HL-60 (cell line): ENCODE measurements around the gene HES6.

ENCODE experiments used
- DNase-seq, 2 experiments: peaks; one replicate each; pipeline ENCODE4 v3.0.0-alpha.2; 2010 to 2020; ENCODE audit warnings: low read depth in 1 of 2, low spot score in 1 of 2
- H3K27ac ChIP-seq: fragments of 250-450 bp; sonication (Bioruptor Pico); replicated peaks from 2 replicates; pipeline ENCODE4 v1.5.1; 2020; ENCODE audit warnings: mild to moderate bottlenecking, moderate library complexity
- H3K27me3 ChIP-seq: fragments of 250-450 bp; sonication (Bioruptor Pico); 2 replicates; pipeline ENCODE4 v1.5.1; 2021; ENCODE audit warnings: mild to moderate bottlenecking, moderate library complexity; ENCODE audit not compliant: insufficient read depth, poor library complexity, severe bottlenecking
- H3K4me3 ChIP-seq: replicated peaks from 2 replicates; pipeline ENCODE4 v1.5.1; 2011; ENCODE audit warnings: mild to moderate bottlenecking, control low read depth, low read length; ENCODE audit not compliant: insufficient read depth
- GABPA ChIP-seq: IDR thresholded peaks from 2 replicates; pipeline ENCODE4 v1.6.1; 2012; ENCODE audit warnings: low read depth
- POLR2AphosphoS5 ChIP-seq: IDR thresholded peaks from 2 replicates; pipeline ENCODE4 v1.6.1; 2012; ENCODE audit warnings: low read depth
- SPI1 ChIP-seq: IDR thresholded peaks from 2 replicates; pipeline ENCODE4 v1.6.1; 2012; ENCODE audit warnings: low read depth, mild to moderate bottlenecking, borderline replicate concordance
- TF ChIP-seq, protein P1 (sequence below): IDR thresholded peaks from 2 replicates; pipeline ENCODE4 v1.6.1; 2012; ENCODE audit warnings: low read depth; ENCODE audit not compliant: insufficient replicate concordance
- TF ChIP-seq, protein P2 (sequence below): IDR thresholded peaks from one replicate; pipeline ENCODE4 v1.5.1; 2011; ENCODE audit warnings: low read length, control low read depth, inconsistent platforms; ENCODE audit not compliant: insufficient read depth

HES6 gene

DNA sequence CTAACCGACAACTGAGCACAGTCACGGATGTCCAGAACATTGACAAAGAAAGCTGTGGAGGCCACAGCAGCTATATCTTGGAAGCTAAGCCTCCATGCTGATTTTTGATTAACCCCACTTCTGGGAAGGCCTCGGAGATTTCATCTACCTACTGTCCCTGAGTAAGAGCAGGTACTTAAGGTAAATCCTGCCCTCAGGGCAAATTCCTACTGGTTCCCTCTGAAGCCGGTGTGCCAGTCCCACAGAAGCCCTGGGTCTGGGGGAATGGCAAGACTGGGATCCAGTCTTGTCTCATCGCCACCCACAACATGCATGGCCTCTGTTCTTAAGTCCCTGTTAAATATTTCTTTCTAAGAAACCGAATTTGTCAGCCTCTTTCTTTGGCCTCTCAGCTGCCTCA is 29.9 kb upstream of the HES6 start:
- DNase-seq: no peak
- Histone ChIP-seq H3K4me3 (no peak overlapping the region), H3K27me3 (no peaks in the 10 kb centered on the region), H3K27ac (no peak overlapping the region)
- TF ChIP-seq GABPA (no peak), SPI1 (no peak), POLR2AphosphoS5 (no peak)
- TF ChIP-seq, protein P1, sequence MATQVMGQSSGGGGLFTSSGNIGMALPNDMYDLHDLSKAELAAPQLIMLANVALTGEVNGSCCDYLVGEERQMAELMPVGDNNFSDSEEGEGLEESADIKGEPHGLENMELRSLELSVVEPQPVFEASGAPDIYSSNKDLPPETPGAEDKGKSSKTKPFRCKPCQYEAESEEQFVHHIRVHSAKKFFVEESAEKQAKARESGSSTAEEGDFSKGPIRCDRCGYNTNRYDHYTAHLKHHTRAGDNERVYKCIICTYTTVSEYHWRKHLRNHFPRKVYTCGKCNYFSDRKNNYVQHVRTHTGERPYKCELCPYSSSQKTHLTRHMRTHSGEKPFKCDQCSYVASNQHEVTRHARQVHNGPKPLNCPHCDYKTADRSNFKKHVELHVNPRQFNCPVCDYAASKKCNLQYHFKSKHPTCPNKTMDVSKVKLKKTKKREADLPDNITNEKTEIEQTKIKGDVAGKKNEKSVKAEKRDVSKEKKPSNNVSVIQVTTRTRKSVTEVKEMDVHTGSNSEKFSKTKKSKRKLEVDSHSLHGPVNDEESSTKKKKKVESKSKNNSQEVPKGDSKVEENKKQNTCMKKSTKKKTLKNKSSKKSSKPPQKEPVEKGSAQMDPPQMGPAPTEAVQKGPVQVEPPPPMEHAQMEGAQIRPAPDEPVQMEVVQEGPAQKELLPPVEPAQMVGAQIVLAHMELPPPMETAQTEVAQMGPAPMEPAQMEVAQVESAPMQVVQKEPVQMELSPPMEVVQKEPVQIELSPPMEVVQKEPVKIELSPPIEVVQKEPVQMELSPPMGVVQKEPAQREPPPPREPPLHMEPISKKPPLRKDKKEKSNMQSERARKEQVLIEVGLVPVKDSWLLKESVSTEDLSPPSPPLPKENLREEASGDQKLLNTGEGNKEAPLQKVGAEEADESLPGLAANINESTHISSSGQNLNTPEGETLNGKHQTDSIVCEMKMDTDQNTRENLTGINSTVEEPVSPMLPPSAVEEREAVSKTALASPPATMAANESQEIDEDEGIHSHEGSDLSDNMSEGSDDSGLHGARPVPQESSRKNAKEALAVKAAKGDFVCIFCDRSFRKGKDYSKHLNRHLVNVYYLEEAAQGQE: no peak
- TF ChIP-seq, protein P2, sequence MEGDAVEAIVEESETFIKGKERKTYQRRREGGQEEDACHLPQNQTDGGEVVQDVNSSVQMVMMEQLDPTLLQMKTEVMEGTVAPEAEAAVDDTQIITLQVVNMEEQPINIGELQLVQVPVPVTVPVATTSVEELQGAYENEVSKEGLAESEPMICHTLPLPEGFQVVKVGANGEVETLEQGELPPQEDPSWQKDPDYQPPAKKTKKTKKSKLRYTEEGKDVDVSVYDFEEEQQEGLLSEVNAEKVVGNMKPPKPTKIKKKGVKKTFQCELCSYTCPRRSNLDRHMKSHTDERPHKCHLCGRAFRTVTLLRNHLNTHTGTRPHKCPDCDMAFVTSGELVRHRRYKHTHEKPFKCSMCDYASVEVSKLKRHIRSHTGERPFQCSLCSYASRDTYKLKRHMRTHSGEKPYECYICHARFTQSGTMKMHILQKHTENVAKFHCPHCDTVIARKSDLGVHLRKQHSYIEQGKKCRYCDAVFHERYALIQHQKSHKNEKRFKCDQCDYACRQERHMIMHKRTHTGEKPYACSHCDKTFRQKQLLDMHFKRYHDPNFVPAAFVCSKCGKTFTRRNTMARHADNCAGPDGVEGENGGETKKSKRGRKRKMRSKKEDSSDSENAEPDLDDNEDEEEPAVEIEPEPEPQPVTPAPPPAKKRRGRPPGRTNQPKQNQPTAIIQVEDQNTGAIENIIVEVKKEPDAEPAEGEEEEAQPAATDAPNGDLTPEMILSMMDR: no peak

DNA sequence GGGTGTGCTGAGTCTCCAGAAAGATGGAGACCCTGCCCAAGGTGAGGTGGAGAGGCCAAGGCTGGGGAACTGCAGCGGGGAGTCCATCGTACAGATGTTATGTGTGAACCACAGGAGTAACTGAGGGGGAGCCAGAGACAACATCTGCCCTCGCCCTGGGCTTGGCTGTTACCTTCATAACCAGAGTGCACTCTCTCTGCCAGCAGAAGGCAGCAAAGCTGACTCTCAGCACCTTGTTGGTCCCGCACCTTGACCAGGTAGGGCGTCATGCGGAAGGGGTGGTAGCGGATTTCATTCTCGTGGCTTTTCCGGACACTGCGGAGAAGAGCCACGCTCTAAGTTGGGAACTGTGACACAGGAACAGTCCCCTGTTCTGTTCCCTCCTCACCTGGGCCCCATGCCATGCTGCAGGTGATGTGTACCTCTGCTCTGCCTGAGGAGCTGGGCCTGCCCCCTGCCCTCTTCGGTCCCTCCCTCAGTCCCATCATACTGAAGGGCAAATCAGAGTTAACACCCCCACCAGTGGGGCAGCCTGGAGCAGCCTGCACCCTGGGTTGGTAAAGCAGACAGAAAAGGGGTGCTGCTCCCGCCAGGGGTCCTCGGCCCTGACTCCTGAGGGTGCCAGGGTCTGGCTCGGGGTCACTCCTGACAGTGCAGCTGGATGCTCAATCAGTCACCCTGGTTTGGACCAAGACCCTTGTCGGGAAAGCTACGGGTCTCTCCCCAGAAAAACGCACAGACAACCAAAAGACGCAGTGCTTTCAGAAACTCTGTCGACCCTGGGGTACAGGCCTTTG is 28.2 kb upstream of the HES6 start:
- no peak overlapping the region for H3K4me3 ChIP-seq
- TF ChIP-seq, protein P1: no peak
- TF ChIP-seq POLR2AphosphoS5: no peak
- no peak for TF ChIP-seq SPI1
- no peak for TF ChIP-seq GABPA
- TF ChIP-seq, protein P2: no peak
- H3K27me3 ChIP-seq: no peaks in the 10 kb centered on the region
- H3K27ac ChIP-seq: no peak overlapping the region
- no peak for DNase-seq

DNA sequence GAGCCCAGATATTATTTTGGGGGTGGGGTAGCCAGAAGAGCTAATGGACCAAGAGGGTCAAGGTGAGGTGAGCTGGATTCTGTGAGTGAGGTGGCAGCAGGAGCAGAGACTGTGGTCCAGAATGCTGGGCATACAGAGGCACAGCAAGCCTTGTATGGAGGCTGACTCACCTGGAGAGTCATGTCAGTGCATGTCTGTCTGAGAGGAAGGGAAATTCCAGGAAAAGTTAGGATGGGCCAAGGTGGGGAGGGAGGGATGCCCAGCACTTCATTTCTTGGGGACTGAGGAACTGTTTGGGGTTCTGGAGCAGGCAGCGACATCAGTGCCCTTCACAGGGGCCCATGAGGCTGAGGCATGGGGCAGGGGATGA is 27.5 kb upstream of the HES6 start:
- Histone ChIP-seq H3K27ac (no peak overlapping the region), H3K27me3 (no peaks in the 10 kb centered on the region), H3K4me3 (no peak overlapping the region)
- DNase-seq: no peak
- TF ChIP-seq, protein P1: no peak
- TF ChIP-seq, protein P2: no peak
- TF ChIP-seq POLR2AphosphoS5: no peak
- no peak for TF ChIP-seq SPI1
- TF ChIP-seq GABPA: no peak
